ENCODE measurements around the gene NEDD1.

The NEDD1 gene

GRCh38 chr12:96881608-96882007 is 25.4 kb upstream of the NEDD1 start:
- peaks cover 3% of the 10 kb centered on the region for H3K27me3 Mint-ChIP-seq (ENCODE audit: low read depth)
- no peaks in the 10 kb centered on the region for H3K36me3 Mint-ChIP-seq (ENCODE audit: low read depth)
- no peaks in the 10 kb centered on the region for H3K4me1 Mint-ChIP-seq (ENCODE audit: low read depth)
- DNase-seq (ENCODE audit: low spot score) = no peak
- no peak overlapping the region for H3K4me3 Mint-ChIP-seq
- no peaks in the 10 kb centered on the region for H3K9me3 Mint-ChIP-seq
- H3K27ac Mint-ChIP-seq = no peak overlapping the region

GRCh38 chr12:96882862-96883261 is 24.2 kb upstream of the NEDD1 start:
- Mint-ChIP-seq H3K4me1 (ENCODE audit: low read depth) (no peaks in the 10 kb centered on the region), H3K9me3 (no peaks in the 10 kb centered on the region), H3K4me3 (no peak overlapping the region), H3K27me3 (ENCODE audit: low read depth) (peaks cover 3% of the 10 kb centered on the region), H3K27ac (no peak overlapping the region), H3K36me3 (ENCODE audit: low read depth) (no peaks in the 10 kb centered on the region)
- no peak for DNase-seq (ENCODE audit: low spot score)

- Mint-ChIP-seq H3K27ac (no peak overlapping the region), H3K9me3 (no peaks in the 10 kb centered on the region), H3K4me1 (ENCODE audit: low read depth) (no peaks in the 10 kb centered on the region), H3K27me3 (ENCODE audit: low read depth) (peaks cover 3% of the 10 kb centered on the region), H3K36me3 (ENCODE audit: low read depth) (no peaks in the 10 kb centered on the region), H3K4me3 (no peak overlapping the region)
- DNase-seq (ENCODE audit: low spot score) = no peak
These were observed 23.5 kb upstream of the NEDD1 start for GRCh38 chr12:96883571-96883970.

- Mint-ChIP-seq H3K27ac (no peak overlapping the region), H3K36me3 (ENCODE audit: low read depth) (no peaks in the 10 kb centered on the region), H3K4me3 (no peak overlapping the region), H3K4me1 (ENCODE audit: low read depth) (no peaks in the 10 kb centered on the region), H3K9me3 (no peaks in the 10 kb centered on the region), H3K27me3 (ENCODE audit: low read depth) (peaks cover 7% of the 10 kb centered on the region)
- DNase-seq (ENCODE audit: low spot score) = no peak
These were observed 19.9 kb upstream of the NEDD1 start for GRCh38 chr12:96886998-96887677.

- H3K27ac Mint-ChIP-seq = no peak overlapping the region
- no peak overlapping the region for H3K4me3 Mint-ChIP-seq
- H3K27me3 Mint-ChIP-seq (ENCODE audit: low read depth) = peaks cover 7% of the 10 kb centered on the region
- DNase-seq (ENCODE audit: low spot score) = no peak
- no peaks in the 10 kb centered on the region for H3K9me3 Mint-ChIP-seq
- H3K36me3 Mint-ChIP-seq (ENCODE audit: low read depth) = no peaks in the 10 kb centered on the region
- no peaks in the 10 kb centered on the region for H3K4me1 Mint-ChIP-seq (ENCODE audit: low read depth)
These were observed 17.7 kb upstream of the NEDD1 start for GRCh38 chr12:96889273-96889933.

- H3K4me3 Mint-ChIP-seq = no peak overlapping the region
- no peaks in the 10 kb centered on the region for H3K9me3 Mint-ChIP-seq
- H3K36me3 Mint-ChIP-seq (ENCODE audit: low read depth) = no peaks in the 10 kb centered on the region
- no peak overlapping the region for H3K27ac Mint-ChIP-seq
- H3K4me1 Mint-ChIP-seq (ENCODE audit: low read depth) = no peaks in the 10 kb centered on the region
- no peak for DNase-seq (ENCODE audit: low spot score)
- H3K27me3 Mint-ChIP-seq (ENCODE audit: low read depth) = peaks cover 7% of the 10 kb centered on the region
These were observed 16.7 kb upstream of the NEDD1 start for GRCh38 chr12:96890331-96890730.

GRCh38 chr12:96892104-96892503 is 15.0 kb upstream of the NEDD1 start:
- H3K27ac Mint-ChIP-seq = no peak overlapping the region
- H3K9me3 Mint-ChIP-seq = no peaks in the 10 kb centered on the region

GRCh38 chr12:96897421-96897820 is 9.6 kb upstream of the NEDD1 start:
- Mint-ChIP-seq H3K27me3 (ENCODE audit: low read depth) (peaks cover 6% of the 10 kb centered on the region), H3K9me3 (no peaks in the 10 kb centered on the region), H3K27ac (no peak overlapping the region), H3K36me3 (ENCODE audit: low read depth) (no peaks in the 10 kb centered on the region), H3K4me1 (ENCODE audit: low read depth) (no peaks in the 10 kb centered on the region), H3K4me3 (no peak overlapping the region)
- DNase-seq (ENCODE audit: low spot score) = no peak

More at GRCh38 chr12:96892104-96892503, 15.0 kb upstream of the NEDD1 start:
- no peaks in the 10 kb centered on the region for H3K36me3 Mint-ChIP-seq (ENCODE audit: low read depth)
- no peak overlapping the region for H3K4me3 Mint-ChIP-seq
- H3K27me3 Mint-ChIP-seq (ENCODE audit: low read depth) = peaks cover 7% of the 10 kb centered on the region
- DNase-seq (ENCODE audit: low spot score) = no peak
- H3K4me1 Mint-ChIP-seq (ENCODE audit: low read depth) = no peaks in the 10 kb centered on the region

GRCh38 chr12:96901175-96901574 is 5.9 kb upstream of the NEDD1 start:
- H3K9me3 Mint-ChIP-seq = no peaks in the 10 kb centered on the region
- H3K4me3 Mint-ChIP-seq = no peak overlapping the region
- H3K27ac Mint-ChIP-seq = no peak overlapping the region
- H3K36me3 Mint-ChIP-seq (ENCODE audit: low read depth) = no peaks in the 10 kb centered on the region
- H3K27me3 Mint-ChIP-seq (ENCODE audit: low read depth) = peaks cover 17% of the 10 kb centered on the region
- peaks cover 3% of the 10 kb centered on the region for H3K4me1 Mint-ChIP-seq (ENCODE audit: low read depth)
- no peak for DNase-seq (ENCODE audit: low spot score)

GRCh38 chr12:96902076-96902475 is 5.0 kb upstream of the NEDD1 start:
- Mint-ChIP-seq H3K27ac (no peak overlapping the region), H3K9me3 (no peaks in the 10 kb centered on the region), H3K4me3 (no peak overlapping the region), H3K27me3 (ENCODE audit: low read depth) (peaks cover 15% of the 10 kb centered on the region), H3K4me1 (ENCODE audit: low read depth) (peaks cover 8% of the 10 kb centered on the region), H3K36me3 (ENCODE audit: low read depth) (no peaks in the 10 kb centered on the region)
- no peak for DNase-seq (ENCODE audit: low spot score)

GRCh38 chr12:96906498-96906848 is 584 bp upstream of the NEDD1 start:
- H3K9me3 Mint-ChIP-seq = no peaks in the 10 kb centered on the region
- DNase-seq (ENCODE audit: low spot score) = peak; percentile 18
- peak overlapping the region; percentile 90 for H3K4me3 Mint-ChIP-seq
- peak overlapping the region; percentile 98 for H3K27ac Mint-ChIP-seq
- peaks cover 40% of the 10 kb centered on the region for H3K4me1 Mint-ChIP-seq (ENCODE audit: low read depth)
- H3K27me3 Mint-ChIP-seq (ENCODE audit: low read depth) = peaks cover 12% of the 10 kb centered on the region
- peaks cover 25% of the 10 kb centered on the region for H3K36me3 Mint-ChIP-seq (ENCODE audit: low read depth)

- peak overlapping the region; percentile 97 for H3K27ac Mint-ChIP-seq
- no peak for DNase-seq (ENCODE audit: low spot score)
These were observed 790 bp downstream of the NEDD1 start for GRCh38 chr12:96907671-96908422.

GRCh38 chr12:96908423-96908675 is 1.3 kb downstream of the NEDD1 start:
- DNase-seq (ENCODE audit: low spot score) = no peak
- peaks cover 12% of the 10 kb centered on the region for H3K27me3 Mint-ChIP-seq (ENCODE audit: low read depth)
- peaks cover 44% of the 10 kb centered on the region for H3K4me1 Mint-ChIP-seq (ENCODE audit: low read depth)
- peaks cover 32% of the 10 kb centered on the region for H3K36me3 Mint-ChIP-seq (ENCODE audit: low read depth)
- no peaks in the 10 kb centered on the region for H3K9me3 Mint-ChIP-seq
- peak overlapping the region; percentile 97 for H3K27ac Mint-ChIP-seq
- H3K4me3 Mint-ChIP-seq = peak overlapping the region; percentile 96

More at GRCh38 chr12:96907671-96908422, 790 bp downstream of the NEDD1 start:
- H3K36me3 Mint-ChIP-seq (ENCODE audit: low read depth) = peaks cover 28% of the 10 kb centered on the region
- peaks cover 44% of the 10 kb centered on the region for H3K4me1 Mint-ChIP-seq (ENCODE audit: low read depth)
- H3K4me3 Mint-ChIP-seq = peak overlapping the region; percentile 96
- H3K9me3 Mint-ChIP-seq = no peaks in the 10 kb centered on the region
- H3K27me3 Mint-ChIP-seq (ENCODE audit: low read depth) = peaks cover 12% of the 10 kb centered on the region

- H3K27ac Mint-ChIP-seq = no peak overlapping the region
- H3K36me3 Mint-ChIP-seq (ENCODE audit: low read depth) = peaks cover 56% of the 10 kb centered on the region
- no peak overlapping the region for H3K4me3 Mint-ChIP-seq
- peaks cover 7% of the 10 kb centered on the region for H3K9me3 Mint-ChIP-seq
- no peak for DNase-seq (ENCODE audit: low spot score)
- no peaks in the 10 kb centered on the region for H3K27me3 Mint-ChIP-seq (ENCODE audit: low read depth)
- peaks cover 44% of the 10 kb centered on the region for H3K4me1 Mint-ChIP-seq (ENCODE audit: low read depth)
These were observed 5.2 kb downstream of the NEDD1 start for GRCh38 chr12:96912261-96912660.

All from T-helper 2 cell treated with Interferon-gamma antibody and Interleukin-4, amounts not matched to agents 5 μg/mL and 100 μg/mL, for 36 hours (primary cell).